IMR-90 (cell line): Measurements from ENCODE around the gene NPHP4. TPM values are rescaled to one million over a fixed set of nuclear protein-coding genes. Genes with fewer than 3 reads are reported as not detected.

Source experiments
- CTCF ChIP-seq: conservative IDR thresholded peaks from 2 replicates; pipeline ENCODE4 v1.5.1; 2012; ENCODE audit warnings: mild to moderate bottlenecking, low read depth, low read length, improper control_type of control experiment
- USF2 ChIP-seq: fragments of 150-350 bp; IDR thresholded peaks from 2 replicates; pipeline ENCODE4 v1.6.1; 2017; ENCODE audit warnings: mild to moderate bottlenecking, antibody characterized with exemption, low read length, low read depth
- polyA plus RNA-seq, 3 experiments: library from polyadenylated mRNA; depleted of rRNA; stranded (reverse); fragments of >200 nt; gene quantifications; 2 replicates each; pipeline ENCODE4 v1.2.3, GENCODE V29; 2012; ENCODE audit warnings: low replicate concordance in 1 of 3
- total RNA-seq: library from RNA; depleted of rRNA; stranded (reverse); fragments of >200 nt; gene quantifications from 2 replicates; pipeline ENCODE4 v1.2.3, GENCODE V29; 2012

Gene NPHP4
- total and polyA plus RNA-seq, 2 of the 4 experiments (the other 2 are of a cell fraction) = 2.0 to 5.5 TPM

GRCh38 chr1:5997316-5997715, 5.1 kb upstream of the NPHP4 start (continued):
- TF ChIP-seq CTCF (no peak), USF2 (no peak)
